ENCODE measurements around the gene OR52B2.
"Not testable (repeated sequence)": the region's sequence is repeated elsewhere in the genome, so short reads cannot be mapped to it uniquely, and the experiment has no call there.

DNA sequence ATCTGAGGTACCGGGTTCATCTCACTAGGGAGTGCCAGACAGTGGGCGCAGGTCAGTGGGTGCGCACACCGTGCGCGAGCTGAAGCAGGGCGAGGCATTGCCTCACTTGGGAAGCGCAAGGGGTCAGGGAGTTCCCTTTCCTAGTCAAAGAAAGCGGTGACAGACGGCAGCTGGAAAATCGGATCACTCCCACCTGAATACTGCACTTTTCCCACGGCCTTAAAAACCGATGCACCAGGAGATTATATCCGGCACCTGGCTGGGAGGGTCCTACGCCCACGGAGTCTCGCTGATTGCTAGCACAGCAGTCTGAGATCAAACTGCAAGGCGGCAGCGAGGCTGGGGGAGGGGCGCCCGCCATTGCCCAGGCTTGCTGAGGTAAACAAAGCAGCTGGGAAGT is 26.4 kb downstream of the OR52B2 start:
- TF ChIP-seq, protein P1, sequence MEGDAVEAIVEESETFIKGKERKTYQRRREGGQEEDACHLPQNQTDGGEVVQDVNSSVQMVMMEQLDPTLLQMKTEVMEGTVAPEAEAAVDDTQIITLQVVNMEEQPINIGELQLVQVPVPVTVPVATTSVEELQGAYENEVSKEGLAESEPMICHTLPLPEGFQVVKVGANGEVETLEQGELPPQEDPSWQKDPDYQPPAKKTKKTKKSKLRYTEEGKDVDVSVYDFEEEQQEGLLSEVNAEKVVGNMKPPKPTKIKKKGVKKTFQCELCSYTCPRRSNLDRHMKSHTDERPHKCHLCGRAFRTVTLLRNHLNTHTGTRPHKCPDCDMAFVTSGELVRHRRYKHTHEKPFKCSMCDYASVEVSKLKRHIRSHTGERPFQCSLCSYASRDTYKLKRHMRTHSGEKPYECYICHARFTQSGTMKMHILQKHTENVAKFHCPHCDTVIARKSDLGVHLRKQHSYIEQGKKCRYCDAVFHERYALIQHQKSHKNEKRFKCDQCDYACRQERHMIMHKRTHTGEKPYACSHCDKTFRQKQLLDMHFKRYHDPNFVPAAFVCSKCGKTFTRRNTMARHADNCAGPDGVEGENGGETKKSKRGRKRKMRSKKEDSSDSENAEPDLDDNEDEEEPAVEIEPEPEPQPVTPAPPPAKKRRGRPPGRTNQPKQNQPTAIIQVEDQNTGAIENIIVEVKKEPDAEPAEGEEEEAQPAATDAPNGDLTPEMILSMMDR (IDR thresholded peaks at IDR 0.05; ENCODE audit: poor library complexity) = not testable (repeated sequence)
- not testable (repeated sequence) for TF ChIP-seq EZH2 (IDR thresholded peaks at IDR 0.05; ENCODE audit: borderline replicate concordance)

Measured in hepatocyte (in vitro differentiated cells).